Measurements from ENCODE around the gene GLYATL1. TPM values are rescaled to one million over a fixed set of nuclear protein-coding genes. Genes with fewer than 3 reads are reported as not detected.

The GLYATL1 gene
- total and polyA plus RNA-seq, 7 donors: not detected

- Histone ChIP-seq H3K9me3 (peaks cover 5% of the 10 kb centered on the region), H3K36me3 (ENCODE audit: insufficient read depth in 1 of 2, low read depth in 1 of 2) (no peaks in the 10 kb centered on the region), H3K27me3 (ENCODE audit: insufficient read depth in 3 of 3, low read length in 2 of 3) (peaks cover 0 to 2% (median 0%) of the 10 kb centered on the region in 3 donors), H3K4me1 (no peaks in the 10 kb centered on the region), H3K4me3 (no peak overlapping the region), H3K27ac (no peak overlapping the region)
- 88 to 96% (median 90%) methylated on average over 3 of the region's 3 CpGs for WGBS, 3 donors
- DNase-seq (no peak), ATAC-seq (no peak)
- TF ChIP-seq, protein P1, sequence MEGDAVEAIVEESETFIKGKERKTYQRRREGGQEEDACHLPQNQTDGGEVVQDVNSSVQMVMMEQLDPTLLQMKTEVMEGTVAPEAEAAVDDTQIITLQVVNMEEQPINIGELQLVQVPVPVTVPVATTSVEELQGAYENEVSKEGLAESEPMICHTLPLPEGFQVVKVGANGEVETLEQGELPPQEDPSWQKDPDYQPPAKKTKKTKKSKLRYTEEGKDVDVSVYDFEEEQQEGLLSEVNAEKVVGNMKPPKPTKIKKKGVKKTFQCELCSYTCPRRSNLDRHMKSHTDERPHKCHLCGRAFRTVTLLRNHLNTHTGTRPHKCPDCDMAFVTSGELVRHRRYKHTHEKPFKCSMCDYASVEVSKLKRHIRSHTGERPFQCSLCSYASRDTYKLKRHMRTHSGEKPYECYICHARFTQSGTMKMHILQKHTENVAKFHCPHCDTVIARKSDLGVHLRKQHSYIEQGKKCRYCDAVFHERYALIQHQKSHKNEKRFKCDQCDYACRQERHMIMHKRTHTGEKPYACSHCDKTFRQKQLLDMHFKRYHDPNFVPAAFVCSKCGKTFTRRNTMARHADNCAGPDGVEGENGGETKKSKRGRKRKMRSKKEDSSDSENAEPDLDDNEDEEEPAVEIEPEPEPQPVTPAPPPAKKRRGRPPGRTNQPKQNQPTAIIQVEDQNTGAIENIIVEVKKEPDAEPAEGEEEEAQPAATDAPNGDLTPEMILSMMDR (IDR thresholded peaks at IDR 0.05): no peak
- intact Hi-C loops (cut with DNase I): no loop called here
These were observed 22.0 kb upstream of the GLYATL1 start for GRCh38 chr11:58917159-58917783.

DNA sequence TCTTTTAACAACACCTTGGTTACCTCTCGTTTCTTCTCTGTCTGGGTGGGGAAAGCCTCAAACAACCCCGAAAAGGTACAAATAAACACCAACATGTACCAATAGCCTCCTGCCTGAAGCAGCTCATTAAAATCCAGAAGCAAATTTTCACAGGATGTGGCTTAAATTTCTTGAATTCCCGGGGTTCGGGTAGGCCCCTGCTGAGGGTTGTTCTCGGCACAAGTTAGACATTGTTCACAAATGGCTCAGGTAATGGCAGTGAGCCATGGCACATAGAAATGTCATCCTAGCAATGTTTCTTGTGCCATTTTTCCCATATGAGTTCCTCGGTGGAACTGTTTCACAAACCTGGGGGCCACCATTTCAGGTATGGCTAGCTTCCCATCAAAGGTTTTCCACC is 19.7 kb upstream of the GLYATL1 start:
- Histone ChIP-seq H3K4me3 (no peak overlapping the region), H3K36me3 (ENCODE audit: insufficient read depth in 1 of 2, low read depth in 1 of 2) (no peaks in the 10 kb centered on the region), H3K27me3 (ENCODE audit: insufficient read depth in 3 of 3, low read length in 2 of 3) (peaks cover 0 to 2% (median 0%) of the 10 kb centered on the region in 3 donors), H3K9me3 (peaks cover 5% of the 10 kb centered on the region), H3K27ac (no peak overlapping the region), H3K4me1 (no peaks in the 10 kb centered on the region)
- no peak for ATAC-seq
- intact Hi-C loops (cut with DNase I): no loop called here
- TF ChIP-seq, protein P1 (IDR thresholded peaks at IDR 0.05): no peak
- DNase-seq: no peak
- 77 to 86% (median 80%) methylated on average over 6 of the region's 6 CpGs for WGBS, 3 donors

DNA sequence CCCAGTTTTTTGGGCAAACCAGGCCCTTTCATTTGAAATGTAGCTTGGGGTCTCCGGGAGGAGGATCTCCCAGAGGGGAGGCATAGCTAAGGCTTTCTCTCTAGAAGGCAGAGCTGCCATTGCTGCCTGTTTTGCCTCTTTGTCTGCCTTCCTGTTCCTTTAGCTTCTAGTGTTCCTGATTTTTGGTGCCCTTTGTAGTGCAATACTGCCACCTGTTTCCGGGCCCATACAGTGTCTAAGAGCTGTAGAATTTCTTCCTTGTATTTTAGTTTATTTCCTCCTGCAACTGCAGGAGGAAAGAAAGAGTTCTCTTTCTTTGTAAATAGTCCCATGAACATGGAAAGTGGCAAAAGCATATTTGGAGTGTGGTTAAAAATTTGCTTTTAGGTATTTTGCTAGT is 19.3 kb upstream of the GLYATL1 start:
- no peak for ATAC-seq
- WGBS, 3 donors: 81 to 88% (median 83%) methylated on average over 2 of the region's 2 CpGs
- intact Hi-C loops (cut with DNase I): no loop called here

DNA sequence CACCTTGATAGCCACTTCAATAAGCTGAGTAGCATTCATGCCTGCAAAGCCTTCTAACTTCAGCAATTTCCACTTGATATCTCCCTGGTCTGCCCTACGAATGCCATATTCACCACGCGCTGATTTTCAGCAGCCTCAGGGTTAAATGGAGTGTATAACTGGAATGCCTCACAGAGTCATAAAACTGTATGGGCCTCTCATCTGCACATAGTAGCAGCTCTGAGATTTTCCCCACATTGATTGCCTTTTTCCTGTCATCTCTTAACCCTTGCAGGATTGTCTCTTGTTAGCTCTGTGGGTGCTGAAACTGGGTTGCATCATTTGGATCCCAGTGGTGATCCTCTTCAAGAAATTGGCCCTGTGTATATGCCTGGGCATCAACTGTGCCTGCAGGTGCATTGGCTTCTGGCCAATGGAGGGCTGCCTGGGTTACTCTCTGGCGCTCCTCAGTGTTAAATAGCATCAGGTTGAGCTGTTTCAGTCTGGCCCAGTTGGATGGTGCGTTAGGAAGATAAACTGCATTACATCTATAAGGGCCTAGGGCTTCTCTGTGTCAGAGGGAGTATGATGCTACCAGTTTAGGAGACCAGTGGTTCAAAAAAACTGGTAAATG is 17.4 kb upstream of the GLYATL1 start:
- no peak for DNase-seq
- Histone ChIP-seq H3K27me3 (ENCODE audit: insufficient read depth in 3 of 3, low read length in 2 of 3) (peaks cover 0 to 2% (median 0%) of the 10 kb centered on the region in 3 donors), H3K4me3 (no peak overlapping the region), H3K9me3 (peaks cover 5% of the 10 kb centered on the region), H3K4me1 (no peaks in the 10 kb centered on the region), H3K36me3 (ENCODE audit: insufficient read depth in 1 of 2, low read depth in 1 of 2) (no peaks in the 10 kb centered on the region), H3K27ac (no peak overlapping the region)
- intact Hi-C loops (cut with DNase I): no loop called here
- TF ChIP-seq, protein P1 (IDR thresholded peaks at IDR 0.05): no peak
- no peak for ATAC-seq
- 54 to 60% (median 58%) methylated on average over 5 of the region's 5 CpGs for WGBS, 3 donors

More for the DNA sequence above, 19.3 kb upstream of the GLYATL1 start:
- DNase-seq: no peak
- Histone ChIP-seq H3K36me3 (ENCODE audit: insufficient read depth in 1 of 2, low read depth in 1 of 2) (no peaks in the 10 kb centered on the region), H3K27ac (no peak overlapping the region), H3K4me3 (no peak overlapping the region), H3K27me3 (ENCODE audit: insufficient read depth in 3 of 3, low read length in 2 of 3) (peaks cover 0 to 2% (median 0%) of the 10 kb centered on the region in 3 donors), H3K4me1 (no peaks in the 10 kb centered on the region), H3K9me3 (peaks cover 5% of the 10 kb centered on the region)
- TF ChIP-seq, protein P1 (IDR thresholded peaks at IDR 0.05): no peak
